C4-2B (cell line): Measurements from ENCODE around the gene SRRM2.

Experiments used
- CTCF ChIP-seq: fragments of 450-650 bp; conservative IDR thresholded peaks from 2 replicates; pipeline ENCODE4 v1.5.1; 2017; ENCODE audit warnings: mild to moderate bottlenecking
- ZFX ChIP-seq: fragments of 450-650 bp; IDR thresholded peaks from 2 replicates; pipeline ENCODE4 v1.6.1; 2017

DNA sequence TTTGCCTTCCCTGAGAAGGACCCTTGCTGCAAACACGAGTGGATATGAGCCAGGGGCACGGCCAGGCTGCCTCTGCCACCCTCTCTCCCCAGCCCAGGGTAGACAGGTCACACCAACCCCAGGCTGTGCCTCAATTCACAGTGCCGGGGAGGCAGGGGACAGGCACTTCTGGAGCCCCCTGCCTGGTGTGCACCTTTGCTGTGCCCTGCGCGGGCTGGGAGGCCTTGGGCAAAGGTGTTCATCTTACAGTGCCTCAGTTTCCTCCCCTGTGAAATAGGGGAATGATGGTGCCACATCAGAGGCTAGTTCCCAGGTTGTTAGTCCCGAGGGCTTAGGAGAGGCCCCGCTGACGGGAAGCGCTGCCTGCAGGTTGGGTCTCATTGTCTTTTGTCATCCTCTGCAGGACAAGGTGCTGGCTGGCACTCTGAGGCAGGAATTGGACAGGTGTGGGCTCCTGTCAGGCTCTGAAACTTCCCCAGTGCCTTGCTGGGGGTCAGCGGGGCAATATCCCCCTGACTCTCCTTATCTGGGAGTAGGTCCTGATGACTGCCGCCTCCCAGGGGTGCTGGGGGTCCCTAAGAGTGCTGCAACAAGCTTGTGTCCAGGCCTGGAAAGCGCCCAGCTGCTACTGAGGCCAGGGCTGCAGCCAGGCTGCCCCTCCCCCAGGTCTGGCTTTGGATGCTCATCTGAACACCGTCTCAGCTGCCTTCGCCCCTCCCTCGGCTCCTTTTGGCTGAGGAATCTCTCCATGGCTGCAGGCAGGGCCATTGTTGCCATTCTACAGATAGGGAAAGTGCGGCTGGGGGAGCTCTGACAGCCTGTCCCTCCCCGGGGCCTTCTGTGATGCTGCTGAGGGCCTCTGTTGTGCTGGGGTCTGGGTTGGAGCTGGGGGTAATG is 67.7 kb downstream of the SRRM2 start:
- no peak for TF ChIP-seq CTCF
- no peak for TF ChIP-seq ZFX
